Spinal cord (tissue), 10 donors: Measurements from ENCODE around the gene OTP. TPM values are rescaled to one million over a fixed set of nuclear protein-coding genes. Genes with fewer than 3 reads are reported as not detected.
"Not testable (repeated sequence)": the region's sequence is repeated elsewhere in the genome, so short reads cannot be mapped to it uniquely, and the experiment has no call there.

Source experiments
- DNase-seq, 6 donors: peaks; one replicate each; pipeline versions ENCODE4 v3.0.0 to v3.0.0-alpha.2; 2013 to 2015; ENCODE audit warnings: low spot score in 6 of 6, low read depth in 4 of 6
- H3K27ac ChIP-seq: one replicate; pipeline ENCODE4 v1.5.1; 2013; ENCODE audit warnings: low read depth, low read length, control low read depth
- H3K27me3 ChIP-seq: one replicate; pipeline ENCODE4 v1.6.1; 2013; ENCODE audit warnings: low read length; ENCODE audit not compliant: control insufficient read depth, insufficient read depth
- H3K36me3 ChIP-seq: one replicate; pipeline ENCODE4 v1.6.1; 2013; ENCODE audit warnings: low read length; ENCODE audit not compliant: control insufficient read depth, insufficient read depth
- H3K4me1 ChIP-seq: one replicate; pipeline ENCODE4 v1.6.1; 2013; ENCODE audit warnings: low read length; ENCODE audit not compliant: control insufficient read depth, insufficient read depth
- H3K4me3 ChIP-seq: one replicate; pipeline ENCODE4 v1.5.1; 2013; ENCODE audit warnings: low read depth, low read length, control low read depth
- H3K9me3 ChIP-seq: one replicate; pipeline ENCODE4 v1.6.1; 2013; ENCODE audit warnings: low read length; ENCODE audit not compliant: control insufficient read depth, insufficient read depth
- WGBS: methylation state at CpG from one replicate; pipeline ENCODE4 v1.1.5; 2013; ENCODE audit warnings: missing lambda C conversion rate; ENCODE audit not compliant: insufficient coverage; 5-methylcytosine and 5-hydroxymethylcytosine counted together
- polyA plus RNA-seq, 2 donors: library from polyadenylated mRNA; unstranded; fragments of 120-200 nt; gene quantifications; one replicate each; pipeline ENCODE4 v1.2.1, GENCODE V29; 2013; ENCODE audit not compliant: insufficient read length in 2 of 2
- total RNA-seq, 2 donors: library from RNA; depleted of rRNA in 1 of 2; stranded (reverse); fragments of 120-200 nt in 1 of 2; fragments of >200 nt in 1 of 2; gene quantifications; one replicate each; pipeline versions ENCODE4 v1.2.3 to v1.2.4, GENCODE V29; 2013 to 2014
- donor health status: healthy.

OTP gene
- total and polyA plus RNA-seq, 4 donors = 0.83 to 11.8 (median 6.1) TPM

GRCh38 chr5:77608927-77609326 lies 29.6 kb downstream of the OTP start:
- H3K4me3 ChIP-seq, H3K9me3 ChIP-seq, H3K36me3 ChIP-seq, H3K27me3 ChIP-seq, DNase-seq, H3K4me1 ChIP-seq, H3K27ac ChIP-seq: not testable (repeated sequence)
- WGBS = 98% methylated on average over 13 of the region's 15 CpGs

GRCh38 chr5:77607324-77607723 lies 31.2 kb downstream of the OTP start:
- Histone ChIP-seq H3K9me3 (no peaks in the 10 kb centered on the region), H3K4me1 (no peaks in the 10 kb centered on the region), H3K27ac (no peak overlapping the region), H3K4me3 (no peak overlapping the region), H3K36me3 (no peaks in the 10 kb centered on the region), H3K27me3 (peaks cover 5% of the 10 kb centered on the region)
- no CpG with 5 or more reads among the region's 1 CpG for WGBS
- no peak for DNase-seq

GRCh38 chr5:77606279-77606678 lies 32.2 kb downstream of the OTP start:
- H3K27ac ChIP-seq = no peak overlapping the region
- H3K27me3 ChIP-seq = peaks cover 5% of the 10 kb centered on the region
- DNase-seq = no peak
- no peaks in the 10 kb centered on the region for H3K36me3 ChIP-seq
- no peaks in the 10 kb centered on the region for H3K9me3 ChIP-seq
- no peak overlapping the region for H3K4me3 ChIP-seq
- H3K4me1 ChIP-seq = no peaks in the 10 kb centered on the region

- Histone ChIP-seq H3K4me1 (no peaks in the 10 kb centered on the region), H3K27ac (no peak overlapping the region), H3K36me3 (no peaks in the 10 kb centered on the region), H3K4me3 (no peak overlapping the region), H3K27me3 (no peaks in the 10 kb centered on the region), H3K9me3 (no peaks in the 10 kb centered on the region)
- DNase-seq = no peak
- no CpG with 5 or more reads among the region's 2 CpGs for WGBS
Measured at GRCh38 chr5:77599679-77600078, 38.8 kb downstream of the OTP start.

GRCh38 chr5:77590347-77590746 lies 48.2 kb downstream of the OTP start:
- Histone ChIP-seq H3K9me3 (no peaks in the 10 kb centered on the region), H3K27ac (no peak overlapping the region), H3K4me3 (no peak overlapping the region), H3K36me3 (no peaks in the 10 kb centered on the region), H3K27me3 (no peaks in the 10 kb centered on the region), H3K4me1 (no peaks in the 10 kb centered on the region)
- WGBS = 71% methylated on average over 1 of the region's 3 CpGs
- no peak for DNase-seq

GRCh38 chr5:77588175-77588574 lies 50.3 kb downstream of the OTP start:
- Histone ChIP-seq H3K4me1 (no peaks in the 10 kb centered on the region), H3K27ac (no peak overlapping the region), H3K36me3 (no peaks in the 10 kb centered on the region), H3K9me3 (no peaks in the 10 kb centered on the region), H3K4me3 (no peak overlapping the region), H3K27me3 (no peaks in the 10 kb centered on the region)
- DNase-seq = no peak

GRCh38 chr5:77586101-77586500 lies 52.4 kb downstream of the OTP start:
- H3K36me3 ChIP-seq = no peaks in the 10 kb centered on the region
- no peak overlapping the region for H3K4me3 ChIP-seq
- H3K4me1 ChIP-seq = no peaks in the 10 kb centered on the region
- no peaks in the 10 kb centered on the region for H3K27me3 ChIP-seq
- DNase-seq = no peak
- H3K9me3 ChIP-seq = no peaks in the 10 kb centered on the region
- no CpG with 5 or more reads among the region's 1 CpG for WGBS
- no peak overlapping the region for H3K27ac ChIP-seq

- H3K36me3 ChIP-seq, DNase-seq, H3K27me3 ChIP-seq, H3K9me3 ChIP-seq, H3K4me1 ChIP-seq, H3K27ac ChIP-seq, H3K4me3 ChIP-seq: not testable (repeated sequence)
- WGBS = 100% methylated on average over 1 of the region's 7 CpGs
Measured at GRCh38 chr5:77582143-77582542, 56.4 kb downstream of the OTP start.

Other genes starting within 250 kb of the OTP start
- gene WDR41, start 146.4 kb downstream of the OTP start, total RNA-seq = 100 to 1,000 TPM in 1 of 2 donors, 10 to 100 TPM in 1; 94.7 to 167 TPM
- 10 to 100 TPM; 60.0 to 77.3 TPM for gene WDR41, start 146.4 kb downstream of the OTP start, polyA plus RNA-seq
- gene TBCA, start 137.6 kb upstream of the OTP start, total RNA-seq = 100 to 1,000 TPM in 1 of 2 donors, 10 to 100 TPM in 1; 76.8 to 138 TPM
- gene TBCA, start 137.6 kb upstream of the OTP start, polyA plus RNA-seq = 100 to 1,000 TPM; 290 to 323 TPM